ENCODE measurements around the gene OR9I1. TPM values are rescaled to one million over a fixed set of nuclear protein-coding genes. Genes with fewer than 3 reads are reported as not detected.

Gene OR9I1
- total RNA-seq, 4 donors from 2014 or later, result not detected

DNA sequence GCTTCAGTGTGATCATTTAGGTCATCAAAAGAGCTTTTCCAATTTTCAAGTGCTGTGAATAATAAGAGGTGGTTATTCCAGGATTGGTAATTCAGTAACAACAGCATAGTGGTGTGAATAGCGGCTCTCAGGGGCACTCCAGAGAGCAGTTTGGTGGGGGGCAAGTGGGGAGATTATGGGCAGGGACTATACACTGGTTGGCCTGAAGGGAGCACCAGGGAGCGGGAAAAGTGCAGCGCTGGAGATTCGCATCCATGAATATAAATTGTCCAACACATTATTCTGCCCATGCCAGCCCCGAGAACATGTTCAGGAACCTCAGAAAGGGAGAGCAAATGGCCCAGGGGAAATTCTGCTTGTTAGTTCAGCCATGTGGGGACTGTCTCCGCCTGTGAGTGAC is 56.7 kb downstream of the OR9I1 start:
- Histone ChIP-seq H3K27me3 (no peaks in the 10 kb centered on the region), H3K9me3 (no peaks in the 10 kb centered on the region), H3K36me3 (no peaks in the 10 kb centered on the region), H3K27ac (no peak overlapping the region), H3K4me1 (no peaks in the 10 kb centered on the region), H3K4me3 (replicated peaks in 1 of 3) (no peak overlapping the region)
- no peak for TF ChIP-seq POLR2A (IDR thresholded peaks at IDR 0.05)
- TF ChIP-seq, protein P1, sequence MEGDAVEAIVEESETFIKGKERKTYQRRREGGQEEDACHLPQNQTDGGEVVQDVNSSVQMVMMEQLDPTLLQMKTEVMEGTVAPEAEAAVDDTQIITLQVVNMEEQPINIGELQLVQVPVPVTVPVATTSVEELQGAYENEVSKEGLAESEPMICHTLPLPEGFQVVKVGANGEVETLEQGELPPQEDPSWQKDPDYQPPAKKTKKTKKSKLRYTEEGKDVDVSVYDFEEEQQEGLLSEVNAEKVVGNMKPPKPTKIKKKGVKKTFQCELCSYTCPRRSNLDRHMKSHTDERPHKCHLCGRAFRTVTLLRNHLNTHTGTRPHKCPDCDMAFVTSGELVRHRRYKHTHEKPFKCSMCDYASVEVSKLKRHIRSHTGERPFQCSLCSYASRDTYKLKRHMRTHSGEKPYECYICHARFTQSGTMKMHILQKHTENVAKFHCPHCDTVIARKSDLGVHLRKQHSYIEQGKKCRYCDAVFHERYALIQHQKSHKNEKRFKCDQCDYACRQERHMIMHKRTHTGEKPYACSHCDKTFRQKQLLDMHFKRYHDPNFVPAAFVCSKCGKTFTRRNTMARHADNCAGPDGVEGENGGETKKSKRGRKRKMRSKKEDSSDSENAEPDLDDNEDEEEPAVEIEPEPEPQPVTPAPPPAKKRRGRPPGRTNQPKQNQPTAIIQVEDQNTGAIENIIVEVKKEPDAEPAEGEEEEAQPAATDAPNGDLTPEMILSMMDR (IDR thresholded peaks at IDR 0.05), result no peak
- DNase-seq, result no peak
- intact Hi-C loops (cut with DNase I), result no loop called here
- 74 to 76% methylated on average over 5 to 6 of the region's 6 CpGs for WGBS, 2 donors

DNA sequence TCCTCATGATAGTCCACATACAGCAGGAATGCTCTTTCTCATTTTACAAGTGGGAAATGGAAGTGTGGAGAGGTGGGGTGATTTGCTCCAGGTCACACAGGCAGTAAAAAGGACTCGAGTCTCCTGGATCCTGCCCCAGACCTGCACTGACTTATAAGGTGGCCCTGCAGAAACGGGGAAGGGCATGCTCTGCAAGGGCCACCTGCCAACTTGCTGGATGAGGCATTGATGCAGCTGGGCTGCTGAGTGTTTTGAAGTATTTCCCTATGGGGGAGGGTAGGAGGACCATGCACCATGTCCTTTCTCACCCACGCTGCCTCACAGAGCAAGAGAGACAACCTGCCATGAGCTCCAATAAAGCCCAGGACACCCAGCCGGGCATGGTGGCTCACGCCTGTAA is 57.6 kb downstream of the OR9I1 start:
- H3K27me3 ChIP-seq, result no peaks in the 10 kb centered on the region
- intact Hi-C loops (cut with DNase I), result no loop called here
- DNase-seq, result no peak

More for the DNA sequence above, 57.6 kb downstream of the OR9I1 start:
- no peak overlapping the region for H3K4me3 ChIP-seq (replicated peaks in 1 of 3)
- H3K4me1 ChIP-seq, result no peaks in the 10 kb centered on the region
- H3K36me3 ChIP-seq, result no peaks in the 10 kb centered on the region
- WGBS, 2 donors, result 61 to 62% methylated on average over 5 of the region's 5 CpGs
- TF ChIP-seq, protein P1 (IDR thresholded peaks at IDR 0.05), result no peak
- no peak for TF ChIP-seq POLR2A (IDR thresholded peaks at IDR 0.05)
- H3K9me3 ChIP-seq, result no peaks in the 10 kb centered on the region
- H3K27ac ChIP-seq, result no peak overlapping the region

Other genes with a start within 250 kb of the OR9I1 start
- gene OR9Q1, start 101.6 kb downstream of the OR9I1 start, total RNA-seq, result not detected
- gene OR6Q1, start 94.6 kb downstream of the OR9I1 start, total RNA-seq, result not detected
- not detected for gene OR9Q2, start 63.5 kb upstream of the OR9I1 start, total RNA-seq
- gene OR1S2, start 78.6 kb upstream of the OR9I1 start, total RNA-seq, result not detected
- not detected for gene OR1S1, start 87.2 kb upstream of the OR9I1 start, total RNA-seq
- not detected for gene OR10Q1, start 103.4 kb upstream of the OR9I1 start, total RNA-seq
- gene OR10W1, start 142.7 kb upstream of the OR9I1 start, total RNA-seq, result not detected
- not detected for gene OR5B17, start 233.5 kb upstream of the OR9I1 start, total RNA-seq